OCI-M2 (cell line): Measurements from ENCODE around the gene NMT1.
"Not testable (repeated sequence)": the region's sequence is repeated elsewhere in the genome, so short reads cannot be mapped to it uniquely, and the experiment has no call there.

Source experiments
- DNase-seq: peaks from one replicate; lab custom pipeline; 2025; ENCODE audit not compliant: unreplicated experiment; lab: John Stamatoyannopoulos, UW

The NMT1 gene

DNA sequence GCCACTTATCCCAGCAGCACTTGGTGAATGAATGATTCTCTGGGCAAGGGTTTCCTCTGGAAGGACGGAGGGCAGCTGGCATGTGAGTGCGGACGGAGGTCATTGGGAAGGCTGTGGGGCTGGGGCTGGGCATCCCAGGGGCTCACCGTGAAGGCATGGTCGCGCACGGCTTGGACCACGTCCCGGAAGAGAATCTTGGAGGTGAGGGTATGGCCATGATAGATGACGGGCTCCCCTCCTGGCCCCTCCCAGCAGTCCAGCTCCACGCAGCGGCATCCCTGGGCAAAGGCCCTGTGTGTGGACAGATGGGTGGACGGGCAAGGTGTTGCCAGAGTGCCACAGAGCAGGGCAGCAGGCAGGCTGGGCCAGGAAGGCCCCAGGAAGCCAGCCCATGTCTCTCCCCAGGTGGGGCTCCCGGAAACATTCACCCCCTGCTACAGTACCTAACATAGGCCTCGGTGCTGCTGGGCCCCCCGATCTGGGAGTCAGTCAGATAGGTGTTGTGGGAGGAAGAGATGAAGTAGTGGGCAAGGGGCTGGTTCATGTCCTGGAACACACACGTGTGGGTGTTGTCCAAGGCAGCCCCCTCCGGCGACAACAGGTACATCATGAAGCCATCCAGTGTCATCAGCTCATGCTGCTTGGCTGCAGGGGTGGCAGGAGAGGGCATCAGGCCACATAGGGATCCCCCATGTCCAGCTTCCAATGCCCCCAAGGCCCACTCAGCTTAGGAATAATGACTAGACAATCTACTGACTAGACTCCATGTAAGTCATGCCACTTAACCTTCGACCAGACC lies 56.9 kb downstream of the NMT1 start:
- DNase-seq: no peak

DNA sequence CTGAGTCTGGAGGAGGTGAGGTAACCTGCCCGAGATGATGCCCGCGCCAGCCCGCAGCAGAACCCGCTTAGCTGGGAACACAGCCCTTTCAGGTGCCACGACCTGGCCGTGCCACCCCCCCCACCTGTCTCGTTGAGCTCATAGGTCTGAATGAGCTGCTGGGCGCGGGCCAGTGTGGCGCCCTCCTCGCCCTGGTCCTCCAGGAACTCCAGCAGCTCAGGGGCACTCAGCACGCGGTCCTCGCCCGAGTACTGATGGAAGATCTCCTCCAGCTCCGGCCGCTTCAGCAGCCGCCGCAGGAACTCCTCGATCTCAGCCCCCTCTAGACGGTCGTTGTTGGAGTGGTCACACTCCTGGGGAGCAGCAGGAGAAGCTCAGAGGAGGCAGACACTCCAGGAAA lies 57.6 kb downstream of the NMT1 start:
- no peak for DNase-seq

DNA sequence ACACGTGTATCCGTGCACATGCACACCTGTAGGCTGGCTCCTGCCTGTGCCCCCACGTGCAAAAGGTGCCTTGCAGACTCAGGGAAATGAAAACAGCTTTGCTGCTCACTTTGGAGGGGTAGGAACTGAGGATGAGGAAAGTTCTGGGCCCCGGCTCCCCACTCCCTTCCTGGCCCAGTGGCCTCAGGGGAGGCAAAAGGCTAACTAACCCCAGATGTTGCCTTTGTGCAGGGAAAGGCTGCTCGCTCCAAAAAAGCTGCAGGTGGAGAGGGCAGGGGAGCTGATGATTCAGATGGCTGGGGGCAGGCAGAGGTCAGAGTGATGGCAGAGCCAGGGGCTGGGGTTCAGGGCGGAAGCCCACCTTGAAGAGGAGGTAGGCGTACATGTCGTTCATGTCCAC lies 58.8 kb downstream of the NMT1 start:
- no peak for DNase-seq

DNA sequence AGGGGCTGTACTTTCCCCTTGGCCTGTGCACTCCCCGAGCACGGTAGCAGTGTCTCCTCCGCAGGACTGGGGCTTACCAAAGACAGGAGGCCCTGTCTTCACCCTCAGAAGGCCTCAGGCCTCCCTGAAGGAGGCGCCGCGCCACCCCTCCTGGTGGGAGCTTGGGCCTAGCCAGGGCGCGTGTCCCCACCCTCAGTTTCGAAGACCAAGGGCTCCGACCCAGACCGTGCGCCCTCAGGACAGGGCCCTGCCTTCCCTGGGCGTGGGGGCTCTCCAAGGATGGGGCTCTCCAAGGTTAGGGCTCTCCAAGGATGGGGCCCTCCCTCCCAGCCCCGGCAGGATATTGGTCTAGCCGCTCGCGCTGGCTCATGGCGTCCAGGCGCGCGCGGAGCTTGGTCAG lies 59.4 kb downstream of the NMT1 start:
- DNase-seq: no peak

DNA sequence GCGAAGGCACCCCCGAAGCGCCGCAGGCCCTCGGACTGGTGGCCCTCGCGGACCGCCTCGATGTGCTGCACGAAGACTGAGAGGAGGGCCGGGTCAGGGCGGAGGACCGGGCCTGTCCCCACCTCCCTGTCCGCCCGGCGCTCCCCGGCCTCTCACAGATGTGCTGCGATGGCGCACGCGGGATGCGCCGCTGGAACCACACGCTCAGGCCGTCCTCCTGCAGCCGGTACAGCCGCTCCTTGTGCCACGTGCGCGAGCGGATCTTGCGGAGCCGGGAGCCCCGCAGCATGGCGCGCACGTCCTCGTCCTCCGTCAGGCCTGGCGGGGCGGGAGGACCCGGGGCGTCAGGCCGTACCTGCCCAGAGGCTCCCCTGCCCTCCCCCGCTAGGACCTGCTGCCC lies 59.9 kb downstream of the NMT1 start:
- DNase-seq: no peak

DNA sequence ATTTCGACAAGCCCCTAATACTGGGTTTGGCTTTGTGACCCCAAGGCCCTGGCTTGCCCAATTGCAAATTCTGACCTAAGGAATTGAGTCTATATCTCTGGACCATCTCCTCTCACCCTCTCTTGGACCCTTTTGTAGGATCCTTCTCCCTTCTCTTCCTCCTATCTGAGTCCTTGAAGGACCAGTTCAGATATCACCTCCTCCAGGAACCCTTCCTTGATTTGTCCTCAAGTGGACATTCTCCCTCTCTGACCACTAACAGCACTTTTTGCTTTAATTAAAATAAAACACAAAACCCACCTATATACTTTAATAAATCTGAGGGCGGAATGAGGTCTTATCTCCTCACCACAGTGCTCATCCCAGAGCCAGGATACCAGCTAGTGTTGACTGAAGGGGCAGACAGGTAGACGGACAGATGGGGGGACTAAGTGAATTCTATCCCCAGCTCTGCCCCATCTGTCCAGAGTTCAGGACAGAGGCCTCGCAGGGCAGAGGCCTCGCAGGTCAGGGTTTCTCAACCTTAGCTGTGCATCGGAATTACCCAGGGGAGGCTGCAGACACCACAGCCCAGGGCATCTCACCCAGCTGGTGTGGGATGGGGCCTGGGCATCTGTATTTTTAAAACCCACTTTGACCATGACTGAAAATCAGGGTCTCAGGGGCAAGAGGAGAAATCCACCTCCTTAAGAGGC lies 62.1 kb downstream of the NMT1 start:
- DNase-seq: no peak

DNA sequence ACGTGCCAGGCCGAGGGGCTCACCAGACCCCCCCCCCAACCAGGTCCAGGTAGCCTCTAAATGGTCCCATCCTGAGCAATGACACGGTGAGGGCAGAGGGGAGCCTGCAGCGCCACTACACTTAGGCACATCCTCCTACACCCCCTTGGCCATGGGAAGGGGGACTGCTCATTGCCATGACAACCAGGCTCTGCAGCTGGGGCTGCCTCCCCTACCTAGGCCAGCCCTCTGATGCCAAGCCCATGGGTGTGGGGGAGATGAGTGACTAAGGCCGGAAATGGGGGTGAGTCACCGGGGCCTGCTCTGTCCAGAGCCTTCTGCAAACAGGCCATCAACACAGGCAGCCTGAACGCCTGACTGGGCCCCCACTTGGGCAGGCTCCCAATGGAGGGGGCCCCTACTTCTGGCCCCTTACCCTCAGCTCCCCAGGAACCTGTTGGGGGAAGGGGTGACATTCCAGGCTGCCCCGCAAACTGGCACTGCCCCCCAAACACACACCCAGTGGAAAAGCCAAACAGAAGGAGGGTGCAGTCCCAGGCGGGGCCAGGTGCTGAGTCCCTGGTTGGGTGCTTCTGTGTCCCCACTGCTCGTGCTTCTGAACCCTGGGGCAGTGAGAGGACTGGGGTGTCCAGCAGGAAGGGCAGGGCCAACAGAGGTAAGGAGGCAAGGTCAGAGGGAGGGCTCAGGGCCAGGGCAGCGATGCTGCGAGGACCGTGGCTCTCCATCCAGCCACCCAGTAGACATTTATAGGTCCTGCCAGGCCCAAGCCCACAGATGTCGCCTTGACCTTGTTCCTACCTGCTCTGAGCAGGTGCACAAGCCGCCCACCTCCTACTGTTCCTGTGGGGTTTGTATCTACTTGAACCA lies 63.0 kb downstream of the NMT1 start:
- DNase-seq: no peak

DNA sequence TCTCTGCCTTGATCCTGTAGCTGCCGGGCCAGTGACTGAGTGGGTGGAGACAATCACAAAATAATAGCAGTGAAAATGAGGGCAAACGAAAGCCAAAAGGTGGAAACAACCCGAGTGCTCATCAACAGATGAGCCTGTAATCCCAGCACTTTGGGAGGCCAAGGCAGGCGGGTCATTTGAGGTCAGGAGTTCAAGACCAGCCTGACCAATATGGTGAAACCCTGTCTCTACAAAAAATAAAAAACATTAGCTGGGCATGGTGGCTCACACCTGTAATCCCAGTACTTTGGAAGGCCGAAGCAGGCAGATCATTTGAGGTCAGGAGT lies 63.6 kb downstream of the NMT1 start:
- not testable (repeated sequence) for DNase-seq

DNA sequence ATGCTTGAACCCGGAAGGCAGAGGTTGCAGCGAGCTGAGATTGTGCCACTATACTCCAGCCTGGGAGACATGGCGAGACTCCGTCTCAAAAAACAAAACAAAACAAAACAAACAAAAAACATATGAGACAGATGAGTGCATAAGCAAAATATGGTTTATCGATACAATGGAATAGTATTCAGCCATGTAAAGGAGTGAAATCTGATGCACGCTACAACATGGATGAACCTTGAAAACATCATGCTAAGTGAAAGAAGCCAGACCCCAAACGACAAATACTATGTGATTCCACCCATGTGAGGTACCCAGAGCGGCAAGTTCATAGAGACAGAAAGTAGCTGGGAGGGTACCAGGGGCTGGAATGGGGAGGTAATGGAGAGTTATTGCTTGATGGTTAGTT lies 64.4 kb downstream of the NMT1 start:
- no peak for DNase-seq

DNA sequence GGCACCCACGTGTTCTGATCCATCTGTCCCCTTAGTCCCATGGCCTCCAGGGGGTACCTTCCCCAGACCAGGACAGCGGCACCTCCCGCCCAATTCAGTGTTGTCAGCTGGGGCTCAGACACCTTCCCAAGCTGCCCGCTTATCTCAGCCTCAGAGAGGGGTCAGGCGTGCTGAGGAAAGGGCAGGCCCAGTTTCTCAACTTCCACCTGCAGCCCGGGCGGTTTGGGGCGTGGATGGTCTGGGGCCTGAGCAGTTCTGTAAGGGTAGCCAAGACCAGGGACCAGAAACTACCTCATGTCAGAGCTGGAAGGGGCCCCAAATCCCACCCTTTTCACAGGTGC lies 66.1 kb downstream of the NMT1 start:
- DNase-seq: no peak

DNA sequence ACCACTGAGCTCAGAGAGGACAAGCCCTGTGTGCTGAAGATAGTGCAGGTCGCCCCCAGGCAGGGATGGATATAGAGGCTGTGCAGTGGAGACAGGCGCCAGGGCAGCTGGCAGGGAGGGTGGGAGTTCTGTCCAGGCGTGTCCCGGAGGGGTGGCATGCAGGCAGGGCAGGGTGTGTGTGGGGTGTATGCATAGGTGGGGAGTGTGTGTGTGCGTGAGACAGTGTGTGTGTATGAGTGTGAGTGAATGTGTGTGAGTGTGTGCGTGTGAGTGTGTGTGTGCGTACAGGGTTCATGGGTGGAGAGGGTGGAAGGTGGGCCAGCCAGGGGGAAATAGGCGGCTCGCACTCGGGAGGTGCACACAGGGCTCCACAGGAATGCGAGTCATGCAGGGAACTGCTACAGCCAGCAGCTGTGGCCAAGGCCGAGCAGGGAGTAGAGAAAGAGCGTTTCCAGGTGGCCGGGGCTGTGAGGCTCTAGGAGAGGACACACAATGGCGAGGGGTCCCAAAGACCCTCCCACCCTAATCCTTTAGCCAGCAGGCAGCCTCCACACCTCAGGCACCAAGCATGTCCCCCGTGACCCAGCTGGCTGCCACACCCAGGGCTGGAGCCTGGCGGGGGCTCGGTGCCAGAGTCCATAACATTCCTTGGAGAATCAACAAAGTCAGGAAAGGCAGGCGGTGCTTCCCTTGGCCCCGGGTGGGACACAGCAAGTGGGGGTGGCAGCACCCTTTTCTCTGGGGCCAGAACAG lies 66.6 kb downstream of the NMT1 start:
- no peak for DNase-seq

DNA sequence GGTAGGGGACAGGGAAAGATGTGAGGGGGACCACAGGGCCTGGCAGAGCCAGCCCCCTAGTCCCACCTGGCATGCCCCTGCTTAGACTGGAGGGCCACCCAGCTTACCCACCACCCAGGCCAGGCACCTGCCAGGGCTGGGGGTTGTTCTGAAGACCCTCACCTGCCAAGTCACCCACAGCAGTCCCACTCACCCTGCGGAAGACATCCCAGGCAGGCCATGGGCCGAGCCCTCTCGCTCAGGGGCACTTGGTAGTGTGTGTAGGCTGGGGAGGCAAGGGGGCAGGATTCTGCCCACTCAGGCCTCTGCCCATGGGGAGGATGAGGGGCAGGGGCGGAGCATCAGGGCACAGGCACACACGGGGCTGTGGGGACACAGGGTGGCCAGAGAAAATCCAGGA lies 67.2 kb downstream of the NMT1 start:
- DNase-seq: no peak

DNA sequence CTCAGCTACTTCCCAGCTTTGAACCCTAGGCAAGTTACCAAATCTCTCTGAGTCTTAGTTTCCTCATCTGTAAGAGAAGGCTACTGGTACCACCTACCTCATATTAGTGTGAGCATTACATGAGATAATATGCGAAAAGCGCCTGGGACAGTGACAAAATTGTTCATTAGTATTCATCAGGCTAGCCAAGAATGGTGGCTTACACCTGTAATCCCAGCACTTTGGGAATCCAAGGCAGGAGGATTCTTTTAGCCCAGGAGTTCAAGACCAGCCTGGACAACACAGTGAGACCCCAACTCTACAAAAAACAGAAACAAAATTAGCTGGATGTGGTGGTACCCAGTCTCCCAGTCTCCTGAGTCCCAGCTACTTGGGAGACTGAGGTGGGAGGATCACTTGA lies 67.9 kb downstream of the NMT1 start:
- no peak for DNase-seq

DNA sequence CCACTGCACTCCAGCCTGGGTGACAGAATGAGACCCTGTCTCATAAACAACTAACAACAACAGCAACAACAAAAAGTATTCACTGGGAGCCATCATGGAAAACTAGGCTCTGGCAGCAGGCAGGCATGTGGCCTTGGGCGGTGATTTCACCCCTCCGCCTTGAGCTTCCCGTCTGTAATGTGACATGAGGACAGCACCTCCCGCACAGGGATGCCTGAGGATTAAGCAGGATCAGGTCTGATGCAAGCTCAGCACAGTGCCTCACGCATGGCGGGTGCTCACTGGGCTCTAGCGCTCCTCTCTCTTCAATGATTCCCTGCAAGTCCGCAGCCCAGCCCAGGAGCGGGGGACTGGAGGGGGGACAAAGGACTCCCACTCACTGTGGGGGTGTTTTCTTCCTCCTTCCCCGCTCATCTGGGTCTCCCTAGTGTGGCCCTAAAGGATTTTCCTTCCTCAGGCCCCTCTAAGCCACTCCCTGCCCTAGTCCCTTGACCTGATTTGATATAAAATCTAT lies 68.4 kb downstream of the NMT1 start:
- no peak for DNase-seq

DNA sequence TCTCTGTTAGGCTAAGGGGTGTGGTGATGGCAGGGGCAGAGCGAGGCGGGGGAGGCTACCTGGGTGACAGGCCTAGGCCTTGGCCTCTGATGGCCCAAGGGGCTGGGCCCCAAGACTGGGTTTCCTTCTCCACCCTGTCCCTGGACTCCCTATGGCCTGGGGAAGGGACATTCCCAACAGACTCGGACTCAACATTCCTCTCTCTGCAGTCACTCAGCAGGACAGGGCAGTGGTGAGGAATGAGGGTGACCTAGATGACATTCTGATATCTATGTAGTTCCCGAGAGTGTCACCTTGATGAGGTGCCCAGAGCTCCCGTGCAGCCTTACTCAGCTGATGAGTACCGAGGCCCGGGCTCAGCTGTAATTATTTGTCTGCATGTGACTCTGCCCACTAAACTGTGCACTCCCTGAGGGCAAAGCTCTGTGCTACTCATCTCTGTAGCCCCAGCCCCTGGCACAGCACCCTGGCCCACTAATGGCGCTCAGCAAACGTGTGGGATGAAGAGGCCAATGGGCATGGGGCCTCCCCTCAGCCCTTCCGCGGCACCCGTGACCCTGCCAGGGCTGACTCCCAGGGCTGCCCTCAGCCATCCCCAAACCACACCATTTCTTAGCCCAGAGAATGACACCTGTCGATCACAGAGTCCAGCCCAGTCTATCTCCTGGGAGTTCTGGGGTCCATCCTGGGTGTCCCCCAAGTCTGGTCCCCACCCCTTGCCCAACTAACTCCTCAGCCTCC lies 69.0 kb downstream of the NMT1 start:
- no peak for DNase-seq

DNA sequence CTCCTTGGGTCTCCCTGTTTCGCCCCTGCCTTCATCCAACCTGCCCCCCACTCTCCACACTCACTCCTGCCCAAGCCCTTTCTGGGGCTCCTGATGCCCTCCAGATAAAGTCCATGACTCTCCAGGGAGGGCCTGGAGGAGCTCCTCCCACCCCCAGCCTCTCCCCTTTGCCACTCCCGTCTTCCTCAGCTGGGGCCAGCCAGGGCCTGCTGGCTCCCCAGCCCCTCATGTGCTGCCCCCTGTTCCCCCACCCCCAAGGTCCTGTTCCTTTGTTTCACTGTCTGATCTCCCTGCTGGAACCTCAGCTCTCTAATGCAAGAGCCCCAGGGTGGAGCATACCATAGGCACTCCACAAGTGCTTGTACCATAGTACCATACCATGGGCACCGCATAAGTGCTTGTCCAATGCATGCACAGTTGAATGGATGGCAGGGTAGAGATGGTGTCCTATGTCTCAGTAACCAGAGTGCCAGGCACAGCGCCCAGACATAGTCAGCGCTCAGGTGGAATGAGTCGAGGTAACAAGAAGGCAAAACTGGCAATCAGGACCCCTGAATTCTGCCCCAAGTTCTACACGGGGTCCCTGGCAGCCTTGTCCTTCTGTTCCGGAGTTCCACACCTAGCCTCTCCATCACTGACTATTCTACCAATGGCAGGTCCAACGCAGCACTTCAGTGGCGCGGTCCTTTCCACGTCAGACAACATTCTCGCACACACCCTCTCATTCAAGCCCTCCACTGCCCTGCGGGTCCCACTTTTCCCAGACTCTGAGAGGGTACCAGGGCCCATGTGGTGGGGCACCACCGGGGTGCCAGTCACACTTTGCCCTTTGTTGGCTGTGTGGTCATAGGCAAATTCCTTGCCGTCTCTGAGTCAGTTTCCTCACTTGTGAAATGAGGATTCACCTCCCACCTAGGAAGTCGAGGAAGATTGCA lies 69.8 kb downstream of the NMT1 start:
- no peak for DNase-seq

DNA sequence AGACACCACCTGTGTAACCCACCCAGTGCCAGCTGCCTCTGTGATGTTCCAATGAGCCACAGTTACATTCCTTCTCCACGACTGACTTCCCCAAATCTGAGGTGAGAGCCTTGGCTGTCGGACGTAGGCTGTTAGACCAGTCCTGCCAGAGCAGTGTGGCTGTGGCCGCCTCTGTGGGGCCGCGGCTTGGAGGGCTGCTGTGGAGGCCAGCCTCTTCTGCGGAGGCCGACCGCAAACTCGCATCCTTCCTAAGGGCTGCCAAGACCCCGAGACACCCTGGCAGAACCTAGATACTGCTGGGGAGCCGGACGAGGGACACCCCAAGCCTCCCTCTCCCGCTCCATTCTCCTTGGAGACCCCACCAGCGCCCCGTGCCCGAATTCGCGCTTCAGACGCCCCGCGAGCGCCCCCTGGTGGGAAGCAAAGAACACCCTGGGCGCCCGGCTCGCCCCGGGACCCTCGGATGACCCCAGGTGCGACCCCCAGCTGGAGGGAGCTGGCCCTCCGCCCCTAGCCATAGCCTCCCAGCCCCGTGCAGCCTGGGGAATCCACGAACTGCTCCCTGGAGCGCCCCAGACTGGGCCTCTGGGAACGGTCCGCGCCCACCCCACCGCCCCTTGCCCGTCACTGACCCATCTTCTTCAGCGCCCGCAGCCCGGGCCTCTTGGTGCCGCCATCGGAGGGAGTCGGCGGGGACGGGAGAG lies 70.7 kb downstream of the NMT1 start:
- no peak for DNase-seq

DNA sequence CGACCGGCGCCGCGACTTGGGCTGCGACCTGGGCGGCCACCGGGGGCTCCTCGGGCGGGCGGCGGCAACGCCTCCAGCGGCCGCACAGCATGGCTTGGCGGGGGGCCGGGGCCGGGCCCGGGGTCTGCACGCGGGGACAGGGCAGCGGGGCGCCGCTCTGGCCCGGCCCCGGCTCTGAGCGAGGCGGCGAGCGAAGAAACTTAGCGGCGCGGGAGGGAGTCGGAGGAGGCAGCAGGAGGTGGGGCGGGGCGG lies 71.1 kb downstream of the NMT1 start, which contains the start of gene PLCD3:
Gene PLCD3, minus strand, starts transcription at position 196 of the 252 bp plus-strand sequence. Its CDS starts 105 bp downstream, at position 91.
- DNase-seq: no peak
